GM12875 (cell line): ENCODE measurements around the gene TGFBRAP1.

Source experiments
- H3K4me3 ChIP-seq: one replicate; pipeline ENCODE4 v1.5.1; 2011; ENCODE audit warnings: low read depth, low read length, control low read depth
- CTCF ChIP-seq: IDR thresholded peaks from 2 replicates; pipeline ENCODE4 v1.5.1; 2011; ENCODE audit warnings: low read depth, mild to moderate bottlenecking, control low read depth, inconsistent platforms, low read length, moderate library complexity, borderline replicate concordance; ENCODE audit not compliant: insufficient read depth

The TGFBRAP1 gene

GRCh38 chr2:105291981-105292380, 37.6 kb downstream of the TGFBRAP1 start:
- no peak for TF ChIP-seq CTCF
- no peak overlapping the region for H3K4me3 ChIP-seq

GRCh38 chr2:105290981-105291660, 38.4 kb downstream of the TGFBRAP1 start:
- H3K4me3 ChIP-seq, result no peak overlapping the region
- no peak for TF ChIP-seq CTCF

- no peak for TF ChIP-seq CTCF
- no peak overlapping the region for H3K4me3 ChIP-seq
Measured at GRCh38 chr2:105288133-105288532, 41.4 kb downstream of the TGFBRAP1 start.

GRCh38 chr2:105287692-105288091, 41.8 kb downstream of the TGFBRAP1 start:
- TF ChIP-seq CTCF, result peak; percentile 43; the same call in 1 of the 2 replicates
- no peak overlapping the region for H3K4me3 ChIP-seq

- H3K4me3 ChIP-seq, result no peak overlapping the region
- no peak for TF ChIP-seq CTCF
Measured at GRCh38 chr2:105283532-105283931, 46.0 kb downstream of the TGFBRAP1 start.

- TF ChIP-seq CTCF, result no peak
- no peak overlapping the region for H3K4me3 ChIP-seq
Measured at GRCh38 chr2:105280281-105280680, 49.3 kb downstream of the TGFBRAP1 start.

GRCh38 chr2:105279126-105279525, 50.4 kb downstream of the TGFBRAP1 start:
- no peak for TF ChIP-seq CTCF
- H3K4me3 ChIP-seq, result no peak overlapping the region
